Esophagus muscularis mucosa (tissue), 4 donors: ENCODE measurements around the gene NEK8. TPM values are rescaled to one million over a fixed set of nuclear protein-coding genes. Genes with fewer than 3 reads are reported as not detected.
"Not testable (repeated sequence)": the region's sequence is repeated elsewhere in the genome, so short reads cannot be mapped to it uniquely, and the experiment has no call there.

Experiments used
- DNase-seq: peaks from one replicate; pipeline ENCODE4 v3.0.0-alpha.2; 2017; ENCODE audit errors: extremely low spot score
- H3K27ac ChIP-seq, 4 donors: fragments of 200-600 bp; sonication (generic); replicated peaks in 1 of 4; 1 replicate in 3 of 4; 2 replicates in 1 of 4; pipeline ENCODE4 v1.5.1; 2016 to 2019; ENCODE audit warnings: mild to moderate bottlenecking in 1 of 4
- H3K27me3 ChIP-seq, 4 donors: fragments of 200-600 bp; sonication (generic); one replicate each; pipeline versions ENCODE4 v1.5.1 to v1.6.0; 2016 to 2019
- H3K36me3 ChIP-seq, 4 donors: fragments of 200-600 bp; sonication (generic); one replicate each; pipeline ENCODE4 v1.5.1; 2016 to 2019
- H3K4me1 ChIP-seq, 4 donors: fragments of 200-600 bp; sonication (generic); one replicate each; pipeline ENCODE4 v1.5.1; 2016 to 2019
- H3K4me3 ChIP-seq, 4 donors: fragments of 200-600 bp; sonication (generic); 1 replicate in 2 of 4; 2 replicates in 2 of 4; pipeline ENCODE4 v1.5.1; 2016 to 2019; ENCODE audit warnings: mild to moderate bottlenecking in 4 of 4, moderate library complexity in 1 of 4
- H3K9me3 ChIP-seq, 4 donors: fragments of 200-600 bp; sonication (generic); 1 replicate in 3 of 4; 2 replicates in 1 of 4; pipeline ENCODE4 v1.5.1; 2016 to 2019
- CTCF ChIP-seq, 3 experiments: fragments of 200-600 bp in 2 of 3; fragments of 450-650 bp in 1 of 3; sonication (generic) in 2 of 3; IDR thresholded peaks; one replicate each; pipeline ENCODE4 v1.5.1; 2017 to 2019; ENCODE audit warnings: antibody characterized with exemption in 3 of 3, mild to moderate bottlenecking in 2 of 3, moderate library complexity in 1 of 3
- EP300 ChIP-seq: sonication (generic); formaldehyde crosslinking; IDR thresholded peaks from one replicate; pipeline ENCODE4 v1.6.1; 2017; ENCODE audit warnings: antibody characterized with exemption
- POLR2A ChIP-seq: fragments of 450-650 bp; IDR thresholded peaks from one replicate; pipeline ENCODE4 v1.6.1; 2017; ENCODE audit warnings: antibody characterized with exemption, moderate library complexity, mild to moderate bottlenecking, low read depth
- POLR2AphosphoS5 ChIP-seq, 2 donors: sonication (generic); formaldehyde crosslinking; IDR thresholded peaks; one replicate each; pipeline ENCODE4 v1.6.1; 2017; ENCODE audit warnings: antibody characterized with exemption in 2 of 2
- WGBS: methylation state at CpG from one replicate; pipeline ENCODE4 v1.1.5; 2018; 5-methylcytosine and 5-hydroxymethylcytosine counted together
- intact Hi-C: fragments of 100-400 bp; cut with DNase I; formaldehyde crosslinking; loops from one replicate; pipeline ENCODE4 v1.15.1; 2023
- total RNA-seq, 4 donors: library from RNA; depleted of rRNA; stranded (reverse); fragments of >200 nt; gene quantifications; one replicate each; pipeline versions ENCODE4 v1.1.0 to v1.2.1, GENCODE V29; 2016

The NEK8 gene
- total RNA-seq, 4 donors from 2014 or later = 0.83 to 2.1 (median 1.6) TPM

- H3K27me3 ChIP-seq = no peaks in the 10 kb centered on the region
- H3K27ac ChIP-seq = no peak overlapping the region
- H3K4me1 ChIP-seq = peaks cover 21 to 41% (median 38%) of the 10 kb centered on the region in 4 donors
- no peaks in the 10 kb centered on the region for H3K9me3 ChIP-seq
- no peak for DNase-seq
- peaks cover 0 to 7% (median under 1%) of the 10 kb centered on the region in 4 donors for H3K36me3 ChIP-seq
- intact Hi-C loops = loop anchor here (2.0 kb wide), 1 partner anchor 13 kb away; no protein-coding TSS in a partner anchor
- TF ChIP-seq POLR2A (no peak), CTCF (IDR thresholded peaks at IDR 0.05) (no peak), EP300 (no peak), POLR2AphosphoS5 (IDR thresholded peaks at IDR 0.05) (no peak)
- no peak overlapping the region for H3K4me3 ChIP-seq
- WGBS = 91% methylated on average over 11 of the region's 11 CpGs
Measured at GRCh38 chr17:28729950-28730330, 1.4 kb downstream of the NEK8 start.

GRCh38 chr17:28733346-28733745, 4.8 kb downstream of the NEK8 start:
- TF ChIP-seq POLR2AphosphoS5 (IDR thresholded peaks at IDR 0.05) (no peak), POLR2A (no peak), EP300 (no peak), CTCF (IDR thresholded peaks at IDR 0.05) (no peak)
- no peak overlapping the region for H3K4me3 ChIP-seq
- H3K36me3 ChIP-seq = peaks cover 0 to 6% (median 0%) of the 10 kb centered on the region in 4 donors
- no peak overlapping the region for H3K27ac ChIP-seq
- WGBS = 83% methylated on average over 1 of the region's 1 CpG
- no peak for DNase-seq
- H3K27me3 ChIP-seq = no peaks in the 10 kb centered on the region
- intact Hi-C loops = no loop called here
- H3K9me3 ChIP-seq = no peaks in the 10 kb centered on the region
- H3K4me1 ChIP-seq = peaks cover 0 to 9% (median 5%) of the 10 kb centered on the region in 4 donors

DNA sequence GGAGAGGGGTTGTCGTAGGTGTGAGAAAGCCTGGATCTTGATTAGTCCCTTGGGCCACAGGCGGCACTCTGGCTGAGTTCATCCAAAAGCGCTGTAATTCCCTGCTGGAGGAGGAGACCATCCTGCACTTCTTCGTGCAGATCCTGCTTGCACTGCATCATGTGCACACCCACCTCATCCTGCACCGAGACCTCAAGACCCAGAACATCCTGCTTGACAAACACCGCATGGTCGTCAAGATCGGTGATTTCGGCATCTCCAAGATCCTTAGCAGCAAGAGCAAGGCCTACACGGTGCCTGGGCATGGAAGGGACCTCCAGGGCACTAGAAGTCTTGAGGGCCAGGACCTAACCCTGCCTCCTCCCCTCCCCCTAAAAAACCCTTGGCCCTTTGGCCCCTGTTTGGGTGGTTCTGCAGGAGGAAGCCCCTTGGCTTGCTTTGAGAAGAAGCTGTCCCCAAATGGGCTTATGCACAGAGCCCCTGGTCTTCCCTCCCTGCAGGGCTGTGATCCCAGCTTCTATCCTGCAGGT, 6.2 kb downstream of the NEK8 start:
- WGBS = 92% methylated on average over 9 of the region's 10 CpGs
- no peak for DNase-seq
- no peak overlapping the region for H3K4me3 ChIP-seq
- H3K27ac ChIP-seq = no peak overlapping the region
- peaks cover 0 to 6% (median 0%) of the 10 kb centered on the region in 4 donors for H3K36me3 ChIP-seq
- no peaks in the 10 kb centered on the region for H3K4me1 ChIP-seq
- intact Hi-C loops = no loop called here
- TF ChIP-seq CTCF (IDR thresholded peaks at IDR 0.05) (no peak), POLR2AphosphoS5 (IDR thresholded peaks at IDR 0.05) (no peak), EP300 (no peak), POLR2A (no peak)
- H3K9me3 ChIP-seq = no peaks in the 10 kb centered on the region
- no peaks in the 10 kb centered on the region for H3K27me3 ChIP-seq

GRCh38 chr17:28735242-28735722, 6.7 kb downstream of the NEK8 start:
- intact Hi-C loops = no loop called here
- WGBS = 88% methylated on average over 5 of the region's 5 CpGs
- Histone ChIP-seq H3K9me3 (no peaks in the 10 kb centered on the region), H3K36me3 (peaks cover 0 to 6% (median 0%) of the 10 kb centered on the region in 4 donors), H3K4me1 (no peaks in the 10 kb centered on the region), H3K4me3 (no peak overlapping the region), H3K27me3 (no peaks in the 10 kb centered on the region), H3K27ac (no peak overlapping the region)
- DNase-seq = no peak
- TF ChIP-seq CTCF (IDR thresholded peaks at IDR 0.05) (no peak), POLR2A (no peak), EP300 (no peak), POLR2AphosphoS5 (IDR thresholded peaks at IDR 0.05) (no peak)

GRCh38 chr17:28735913-28736769, 7.6 kb downstream of the NEK8 start:
- 91% methylated on average over 8 of the region's 8 CpGs for WGBS
- H3K4me3 ChIP-seq, H3K27ac ChIP-seq, H3K27me3 ChIP-seq, H3K36me3 ChIP-seq, H3K9me3 ChIP-seq, intact Hi-C loops, DNase-seq, H3K4me1 ChIP-seq: not testable (repeated sequence)
